Measurements from ENCODE around the gene NEU2.
"Not testable (repeated sequence)": the region's sequence is repeated elsewhere in the genome, so short reads cannot be mapped to it uniquely, and the experiment has no call there.

NEU2 gene

DNA sequence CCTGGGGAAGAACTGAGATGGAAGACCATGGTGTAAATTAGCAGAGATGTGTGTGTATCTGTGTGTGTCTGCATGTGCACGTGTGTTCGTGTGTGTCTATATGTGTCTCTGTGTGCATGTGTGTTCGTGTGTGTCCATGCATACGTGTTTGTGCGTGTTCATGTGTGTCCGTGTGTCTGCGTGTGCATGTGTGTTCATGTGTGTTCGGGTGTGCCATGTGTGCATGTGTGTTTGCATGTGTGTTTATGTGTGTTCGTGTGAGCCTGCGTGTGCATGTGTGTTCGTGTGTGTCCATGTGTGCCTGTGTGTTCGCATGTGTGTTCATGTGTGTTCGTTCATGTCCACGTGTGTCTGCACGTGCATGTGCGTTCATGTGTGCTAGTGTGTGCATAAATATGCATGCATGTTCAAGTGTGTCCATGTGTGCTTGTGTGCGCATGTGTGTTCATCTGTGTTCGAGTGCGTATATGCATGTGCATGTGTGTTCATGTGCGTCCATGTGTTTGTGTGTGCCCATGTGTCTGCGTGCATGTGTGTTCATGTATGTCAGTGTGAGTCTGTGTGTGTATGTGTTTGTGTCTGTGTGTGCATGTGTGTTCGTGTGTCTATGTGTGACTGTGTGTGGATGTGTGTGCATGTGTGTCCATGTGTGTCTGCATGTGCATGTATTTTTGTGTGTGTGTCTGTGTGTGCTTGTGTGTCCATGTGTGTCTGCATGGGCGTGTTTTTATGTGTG lies 3.1 kb downstream of the NEU2 start:
- DNase-seq (ENCODE audit: low spot score) = no peak

DNA sequence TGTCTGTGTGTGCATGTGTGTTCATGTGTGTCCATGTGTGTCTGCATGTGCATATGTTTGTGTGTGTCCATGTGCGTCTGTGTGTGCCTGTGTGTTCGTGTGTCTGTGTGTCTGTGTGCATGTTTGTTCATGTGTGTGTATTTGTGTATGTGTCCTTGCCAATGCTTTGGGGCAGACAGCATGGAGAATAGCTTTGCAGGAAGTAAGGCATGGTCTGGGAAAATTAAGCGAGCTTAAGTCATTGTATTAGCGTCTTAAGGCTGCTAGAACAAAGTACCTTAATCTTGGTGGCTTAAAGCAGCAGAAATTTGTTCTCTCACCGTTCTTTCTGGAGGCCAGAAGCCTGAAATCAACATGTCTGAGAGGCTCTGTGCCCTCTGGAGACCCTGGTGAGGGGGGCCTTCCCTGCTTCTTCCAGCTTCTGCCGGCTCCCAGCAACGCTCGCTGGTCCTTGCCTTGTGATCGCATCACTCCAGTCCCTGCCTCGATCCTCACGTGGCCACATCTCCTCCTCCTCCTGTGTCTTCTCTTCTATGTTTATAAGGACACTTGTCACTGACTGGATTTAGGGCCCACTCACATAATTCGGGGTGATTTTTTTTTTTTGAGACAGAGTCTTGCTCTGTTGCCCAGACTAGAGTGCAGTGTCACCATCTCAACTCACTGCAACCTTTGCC lies 3.8 kb downstream of the NEU2 start:
- no peak for DNase-seq (ENCODE audit: low spot score)

DNA sequence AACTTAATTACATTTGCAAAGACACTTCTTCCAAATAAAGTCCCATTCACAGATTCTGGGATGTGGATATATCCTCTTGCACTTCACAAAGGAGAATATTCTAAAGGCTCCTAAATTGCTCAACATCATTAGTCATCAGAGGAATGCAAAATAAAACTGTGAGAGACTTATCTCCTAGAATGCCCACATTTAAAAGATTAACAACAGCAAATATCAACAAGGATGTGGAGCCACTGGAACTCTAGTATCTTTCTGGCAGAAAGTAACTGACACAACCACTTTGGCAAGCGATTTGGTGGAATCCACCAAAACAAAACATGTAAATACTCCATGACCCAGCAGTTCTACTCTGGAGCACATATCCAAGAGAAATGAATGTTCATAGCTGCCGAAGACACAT lies 4.6 kb downstream of the NEU2 start:
- no peak for DNase-seq (ENCODE audit: low spot score)

DNA sequence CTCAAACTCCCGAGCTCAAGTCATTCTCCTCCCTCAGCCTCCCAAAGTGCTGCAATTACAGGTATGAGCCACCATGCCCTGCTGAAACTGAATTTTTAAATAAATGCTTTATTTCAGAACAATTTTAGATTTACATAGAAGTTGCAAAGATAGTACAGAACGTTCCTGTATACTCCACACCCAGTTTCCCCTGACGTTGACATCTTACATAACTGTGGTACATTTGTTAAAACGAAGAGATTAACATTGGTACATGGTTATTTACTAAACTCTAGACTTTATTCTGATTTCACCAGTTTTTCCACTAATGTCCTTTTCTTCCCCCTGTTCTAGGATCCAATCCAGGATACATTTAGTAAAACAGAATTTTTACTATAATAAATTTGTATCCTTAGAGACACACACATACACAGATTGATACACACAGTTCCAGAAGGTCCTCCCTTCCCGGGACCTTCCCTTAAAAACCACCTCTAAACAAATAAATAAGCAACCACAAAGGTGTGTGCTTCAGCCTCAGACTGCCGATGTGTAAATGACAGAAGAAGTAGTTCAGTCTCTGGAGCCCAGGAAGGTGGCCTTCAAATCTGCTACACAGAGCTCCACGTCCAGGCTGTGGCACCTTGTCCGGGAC lies 6.9 kb downstream of the NEU2 start:
- DNase-seq (ENCODE audit: low spot score) = no peak

DNA sequence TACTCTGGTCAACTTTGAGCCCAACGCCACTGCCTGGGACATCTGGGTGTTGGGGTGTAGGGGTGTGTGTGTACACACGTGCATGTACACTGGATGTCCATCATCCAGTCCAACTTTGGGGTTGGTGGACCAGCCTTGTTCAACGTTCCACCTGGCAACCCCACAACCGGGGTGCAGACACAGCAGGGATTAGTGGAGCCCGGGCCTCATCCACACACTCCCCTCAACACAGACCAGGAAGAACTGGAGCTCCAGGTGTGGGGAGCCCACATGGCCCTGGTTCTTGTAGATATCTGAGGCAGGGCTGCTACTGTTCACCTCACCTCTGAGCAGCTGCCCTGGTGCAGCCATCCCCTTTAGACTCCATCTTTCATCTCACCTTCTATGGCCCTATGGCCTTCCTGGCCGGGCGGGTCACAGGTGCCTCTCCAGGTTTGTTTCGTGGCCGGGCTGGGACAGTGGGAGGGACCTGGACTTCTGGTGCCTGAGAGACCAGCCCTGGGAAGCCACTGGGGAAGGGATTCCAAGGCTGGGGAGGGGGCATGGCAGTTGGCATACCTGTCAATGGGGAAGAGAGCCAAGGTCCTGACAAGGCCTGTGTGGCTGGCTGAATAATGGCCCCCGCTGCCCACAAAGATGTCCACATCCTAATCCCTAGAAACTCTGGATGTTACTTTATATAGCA lies 7.5 kb downstream of the NEU2 start:
- no peak for DNase-seq (ENCODE audit: low spot score)

DNA sequence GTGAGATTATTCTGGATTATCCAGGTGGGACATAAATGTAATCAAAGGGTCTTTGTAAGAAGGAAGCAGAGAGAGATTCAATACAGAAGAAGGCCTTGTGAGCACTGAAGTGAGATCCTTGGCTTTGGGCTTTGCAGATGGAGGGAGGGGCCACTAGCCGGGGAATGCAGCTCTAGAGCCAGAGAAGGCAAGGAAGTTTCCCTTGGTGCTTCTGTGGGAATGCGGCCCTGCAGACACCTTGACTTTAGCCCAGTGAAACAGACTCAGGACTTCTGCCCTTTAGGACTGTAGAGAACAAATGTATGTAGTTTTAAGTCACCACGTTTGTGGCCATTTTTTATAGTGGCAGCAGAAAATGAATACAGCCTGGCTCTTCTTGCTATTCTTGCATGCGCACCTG lies 8.1 kb downstream of the NEU2 start:
- DNase-seq (ENCODE audit: low spot score) = no peak

DNA sequence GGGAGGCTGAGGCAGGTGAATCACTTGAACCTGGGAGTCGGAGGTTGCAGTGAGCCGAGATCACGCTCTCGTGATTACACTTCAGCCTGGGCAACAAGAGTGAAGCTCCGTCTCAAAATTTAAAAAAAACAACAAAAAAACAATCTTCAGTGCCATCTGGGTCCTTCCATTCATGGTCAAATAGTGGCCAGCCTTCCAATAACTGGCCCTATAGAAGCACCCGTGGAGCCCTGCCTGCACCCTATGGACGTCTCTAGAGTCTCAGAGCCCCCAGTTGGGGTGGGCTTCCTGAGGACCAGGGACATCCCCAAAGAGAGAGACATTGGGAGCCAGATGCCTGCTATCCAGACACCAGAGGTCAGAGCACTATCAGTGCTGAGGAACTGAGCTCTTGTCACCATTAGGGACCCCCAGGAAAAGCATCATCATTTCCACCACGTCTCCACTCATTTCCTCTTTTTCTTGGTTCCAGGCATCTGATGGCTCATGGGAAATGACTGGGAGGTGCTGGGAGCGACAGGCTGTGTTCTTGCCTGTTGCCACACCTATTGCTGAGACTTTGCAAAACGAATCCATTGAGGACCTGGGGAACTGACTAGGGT lies 9.4 kb downstream of the NEU2 start:
- DNase-seq (ENCODE audit: low spot score) = no peak

DNA sequence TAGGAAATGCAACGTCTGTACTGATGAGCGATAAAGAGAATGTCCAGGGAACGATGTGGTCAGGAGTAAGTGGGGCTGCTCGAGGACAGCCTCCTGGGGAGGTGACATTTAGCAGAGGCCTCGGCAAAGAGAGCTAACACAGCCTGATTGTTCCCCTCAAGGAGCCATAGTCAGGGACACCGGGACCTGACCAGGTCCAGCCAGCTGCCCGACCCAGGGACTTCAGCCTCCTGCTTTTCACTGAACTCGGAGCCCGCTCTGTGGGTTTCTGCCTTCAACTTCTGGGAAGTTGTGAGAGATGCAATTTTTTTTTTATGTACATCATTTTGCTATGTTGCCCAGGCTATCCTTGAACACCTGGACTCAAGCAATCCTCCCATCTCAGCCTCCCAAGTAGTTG lies 10.1 kb downstream of the NEU2 start:
- DNase-seq (ENCODE audit: low spot score) = no peak

DNA sequence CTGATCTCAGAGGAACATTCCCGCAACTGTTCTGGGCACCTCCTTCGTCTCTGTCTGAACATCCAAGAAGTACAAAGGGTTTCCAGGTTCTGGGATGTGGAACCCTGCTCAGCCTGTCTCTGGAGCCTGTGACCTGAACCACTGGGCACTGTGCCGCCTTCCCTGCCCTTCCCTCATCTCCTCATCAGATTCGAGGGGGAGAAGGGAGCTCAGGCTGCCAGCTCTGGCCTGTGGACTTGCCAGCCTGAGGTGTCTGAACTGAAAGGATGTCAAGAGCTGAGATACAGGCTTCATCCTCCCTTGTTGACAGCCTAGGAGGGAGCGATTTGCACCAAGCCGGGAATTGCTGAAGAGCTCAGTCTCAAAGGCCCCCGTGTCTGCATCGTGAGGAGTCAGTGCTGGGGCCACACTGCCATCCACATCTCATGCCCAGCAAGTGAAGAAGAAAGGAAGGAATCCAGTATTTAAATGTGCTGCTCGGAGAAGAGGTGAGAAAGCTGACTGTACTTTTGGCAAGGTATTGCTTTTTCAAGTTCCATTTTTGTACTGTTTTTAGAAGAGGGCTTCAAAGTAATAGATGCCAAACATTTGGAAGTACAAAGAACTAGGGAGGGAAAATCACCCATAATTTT lies 12.6 kb downstream of the NEU2 start:
- DNase-seq (ENCODE audit: low spot score) = no peak

DNA sequence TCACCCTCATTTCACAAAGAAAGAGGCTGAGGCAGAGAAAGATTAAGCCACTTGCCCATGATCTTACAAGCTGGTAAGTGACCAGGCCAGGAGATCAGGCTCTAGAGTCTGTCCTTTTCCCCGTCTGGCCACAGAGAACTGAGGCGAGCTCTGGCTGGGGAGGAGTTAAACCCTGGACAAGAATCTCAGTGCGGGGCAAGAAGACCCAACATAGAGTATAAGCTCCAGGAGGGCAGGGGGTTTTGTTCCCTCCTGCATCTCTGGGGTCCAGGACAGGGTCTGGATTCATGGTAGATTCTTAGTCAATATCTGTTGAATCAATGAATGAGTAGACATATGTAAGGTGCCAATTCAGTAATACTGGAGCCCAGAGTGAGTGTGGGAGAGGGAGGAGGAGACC lies 14.7 kb downstream of the NEU2 start:
- no peak for DNase-seq (ENCODE audit: low spot score)

DNA sequence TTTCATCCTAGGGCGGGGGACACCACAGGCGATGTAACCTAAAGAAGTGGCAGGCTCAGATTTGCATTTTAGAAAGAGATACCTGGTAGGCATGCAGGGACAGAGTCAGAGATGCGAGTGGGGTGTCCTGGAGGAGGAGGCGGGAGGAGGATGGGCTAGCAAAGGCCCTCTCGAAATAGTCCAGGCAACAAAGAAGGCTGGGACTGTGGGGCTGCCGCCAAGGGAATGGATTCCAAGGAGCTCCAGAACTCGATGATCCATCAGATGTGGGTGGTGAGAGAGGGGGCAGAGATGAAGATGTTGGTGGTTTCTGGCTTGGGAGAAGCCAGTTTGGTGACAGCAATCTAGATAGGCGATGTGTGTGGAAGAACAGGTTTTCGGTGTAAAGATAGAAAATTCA lies 15.2 kb downstream of the NEU2 start:
- no peak for DNase-seq (ENCODE audit: low spot score)

DNA sequence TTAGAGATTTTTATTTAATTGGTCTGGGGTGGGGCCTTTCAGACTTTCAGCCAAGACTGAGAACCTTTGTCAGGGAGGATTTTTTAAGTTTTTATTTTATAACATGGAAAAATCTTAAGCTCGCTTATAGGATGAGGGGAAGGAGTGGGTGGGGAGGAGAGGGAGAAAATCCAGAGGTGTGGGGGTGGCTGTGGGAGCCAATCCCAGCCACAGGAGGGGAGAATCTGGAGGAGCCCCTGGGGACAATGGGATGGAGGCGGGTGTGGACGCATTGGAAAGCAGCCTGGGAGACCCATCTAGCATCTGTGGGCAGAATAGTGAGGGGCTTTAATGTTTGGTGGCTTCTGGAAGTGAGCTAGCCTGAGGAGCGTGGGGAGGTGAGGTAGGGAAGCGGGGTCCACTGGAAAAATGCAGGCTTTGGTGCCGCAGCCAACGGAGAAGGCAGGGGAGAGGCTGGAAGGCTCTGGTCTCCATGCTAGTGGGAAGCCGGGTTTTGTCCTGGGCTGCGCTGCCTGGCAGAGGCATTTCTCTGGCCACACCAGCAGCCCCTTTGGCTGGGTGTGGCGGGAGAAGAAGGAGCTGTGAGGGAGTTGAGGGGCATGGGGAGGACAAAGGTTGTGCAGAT lies 16.2 kb downstream of the NEU2 start:
- no peak for DNase-seq (ENCODE audit: low spot score)

DNA sequence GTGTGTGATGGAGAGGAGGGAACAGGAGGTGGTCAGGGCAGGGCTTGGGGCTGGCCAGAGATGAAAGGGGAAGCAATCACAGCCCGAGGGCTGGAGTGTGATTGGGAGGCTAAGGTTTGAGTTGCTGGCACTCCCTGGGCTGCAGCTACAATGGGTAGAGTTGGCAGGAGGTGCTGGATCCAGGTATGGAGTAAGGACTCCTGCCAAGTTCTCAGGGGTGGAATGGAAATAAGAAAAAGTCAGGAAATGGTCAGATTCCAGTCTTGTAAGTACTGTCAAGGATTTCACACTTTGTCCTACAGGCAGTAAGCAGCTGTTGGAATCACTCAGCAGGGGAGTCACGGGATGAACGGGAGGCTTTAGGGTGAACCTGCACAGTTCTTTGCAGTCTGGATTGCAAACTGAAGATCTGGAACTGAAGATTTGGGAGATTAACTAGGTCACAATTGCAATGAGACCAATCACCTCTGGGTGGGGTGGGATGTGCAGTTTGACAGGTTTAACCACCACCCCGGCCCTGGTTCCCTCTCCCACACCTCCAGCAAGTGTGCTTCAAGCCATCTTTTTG lies 16.8 kb downstream of the NEU2 start:
- DNase-seq (ENCODE audit: low spot score) = no peak

DNA sequence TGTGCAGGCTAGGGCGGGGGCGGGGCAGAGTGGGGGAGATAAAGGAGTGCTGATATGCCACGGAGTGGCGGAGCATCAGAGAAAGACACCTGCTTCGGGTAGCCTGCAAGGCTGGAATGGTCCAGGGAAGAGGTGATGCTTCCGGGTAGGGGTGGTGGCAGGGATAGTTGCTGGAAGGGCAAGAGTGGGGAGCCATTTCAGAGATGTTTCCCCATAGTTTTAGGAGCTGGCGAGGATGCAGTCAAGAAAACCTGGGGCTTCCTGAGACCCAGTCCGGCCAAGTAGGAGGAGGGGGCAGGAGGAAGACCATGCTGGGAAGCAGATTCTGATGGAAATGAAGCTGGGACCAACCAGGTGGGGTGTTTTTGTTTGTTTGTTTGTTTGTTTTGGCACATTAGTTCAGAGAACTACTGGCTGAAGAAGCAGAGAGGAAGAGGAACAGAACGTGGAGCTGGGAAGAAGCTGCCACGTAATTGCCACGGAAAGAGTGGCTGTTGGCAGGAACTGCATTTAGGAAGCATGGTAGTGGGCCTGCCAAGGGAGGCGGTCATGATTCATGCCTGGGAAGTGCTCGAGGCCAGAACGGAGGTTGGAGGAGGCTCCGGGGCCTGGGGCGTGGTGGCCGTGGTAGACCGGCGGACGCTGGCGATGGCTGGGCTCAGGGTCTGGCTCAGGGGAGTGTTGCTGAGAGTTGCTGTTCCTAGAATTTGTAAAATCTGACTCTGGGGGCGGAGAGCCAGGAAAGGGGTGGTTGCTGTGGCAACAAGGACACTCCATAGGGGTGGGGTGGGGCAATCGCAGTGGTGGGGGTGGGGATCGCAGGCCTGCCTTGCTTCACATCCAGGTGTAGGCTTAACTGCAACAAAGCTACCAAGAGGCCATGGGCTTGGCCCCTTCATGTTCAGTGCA lies 19.0 kb downstream of the NEU2 start:
- DNase-seq (ENCODE audit: low spot score) = peak; percentile 53

DNA sequence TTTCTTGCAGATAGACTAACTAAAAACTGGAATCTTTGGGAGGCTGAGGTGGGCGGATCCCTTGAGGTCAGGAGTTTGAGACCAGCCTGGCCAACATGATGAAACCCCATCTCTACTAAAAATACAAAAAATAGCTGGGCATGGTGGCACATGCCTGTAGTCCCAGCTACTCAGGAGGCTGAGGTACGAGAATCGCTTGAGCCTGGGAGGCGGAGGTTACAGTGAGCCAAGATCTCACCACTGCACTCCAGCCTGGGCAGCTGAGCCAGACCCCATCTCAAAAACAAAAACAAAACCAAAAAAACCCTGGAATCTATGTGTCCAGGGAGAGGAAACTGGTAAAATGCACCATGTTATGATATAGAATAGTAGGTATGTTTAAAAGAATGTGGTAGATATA lies 20.0 kb downstream of the NEU2 start:
- DNase-seq (ENCODE audit: low spot score) = not testable (repeated sequence)

DNA sequence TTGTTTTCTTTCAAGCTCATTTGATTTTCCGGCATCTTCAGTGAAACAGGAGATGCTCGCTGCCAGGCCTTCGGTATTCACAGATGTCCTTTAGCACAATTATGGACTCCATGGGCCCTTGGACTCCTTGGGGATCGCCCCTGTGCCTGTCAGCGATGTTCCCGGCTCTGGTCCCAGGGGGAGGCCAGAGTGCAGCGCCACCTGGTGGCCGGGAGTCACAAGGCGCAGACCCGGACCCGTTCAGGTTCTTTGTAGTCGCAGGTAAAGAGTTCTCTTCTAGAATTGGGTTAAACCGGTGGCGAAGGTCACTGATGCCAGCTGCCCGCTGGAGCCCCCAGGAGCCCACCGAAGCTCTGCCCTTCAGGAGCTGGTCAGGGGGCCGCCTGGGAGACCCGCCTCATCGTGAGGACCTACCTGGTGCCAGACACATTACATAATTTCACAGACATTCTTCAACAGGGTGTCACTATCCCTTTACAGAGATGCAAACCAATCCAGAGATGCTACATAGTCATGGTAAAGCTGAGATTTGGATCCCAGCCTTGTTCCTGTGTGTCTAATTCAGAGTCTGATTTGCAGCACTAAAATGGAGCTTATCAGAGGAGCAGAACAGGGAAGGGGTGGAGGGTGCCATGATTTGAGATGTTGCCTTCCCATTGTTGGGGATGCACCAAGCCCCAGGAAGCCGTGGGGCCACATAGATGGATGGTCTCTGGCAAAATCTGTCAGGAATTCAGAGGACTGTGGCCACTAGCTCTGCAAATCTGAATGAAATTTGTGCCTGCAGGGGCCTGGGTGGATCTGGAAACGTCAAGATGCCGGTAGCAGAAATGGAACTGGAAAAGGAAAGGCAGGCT lies 21.7 kb downstream of the NEU2 start:
- peak; percentile 77 for DNase-seq (ENCODE audit: low spot score)

DNA sequence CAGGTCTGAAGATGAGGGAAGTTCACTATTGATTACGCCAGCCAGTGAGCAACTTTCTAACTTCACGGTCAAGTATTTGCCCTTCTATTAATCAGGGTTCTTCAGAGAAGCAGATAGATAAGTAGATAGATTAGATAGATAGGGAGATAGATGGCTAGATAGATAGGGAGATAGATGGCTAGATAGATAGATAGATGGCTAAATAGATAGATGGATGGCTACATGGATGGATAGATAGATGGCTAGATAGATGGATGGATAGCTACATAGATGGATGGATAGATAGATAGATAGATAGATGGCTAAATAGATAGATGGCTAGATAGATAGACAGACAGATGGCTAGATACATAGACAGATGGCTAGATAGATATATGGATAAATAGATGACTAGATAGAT lies 22.9 kb downstream of the NEU2 start:
- no peak for DNase-seq (ENCODE audit: low spot score)

DNA sequence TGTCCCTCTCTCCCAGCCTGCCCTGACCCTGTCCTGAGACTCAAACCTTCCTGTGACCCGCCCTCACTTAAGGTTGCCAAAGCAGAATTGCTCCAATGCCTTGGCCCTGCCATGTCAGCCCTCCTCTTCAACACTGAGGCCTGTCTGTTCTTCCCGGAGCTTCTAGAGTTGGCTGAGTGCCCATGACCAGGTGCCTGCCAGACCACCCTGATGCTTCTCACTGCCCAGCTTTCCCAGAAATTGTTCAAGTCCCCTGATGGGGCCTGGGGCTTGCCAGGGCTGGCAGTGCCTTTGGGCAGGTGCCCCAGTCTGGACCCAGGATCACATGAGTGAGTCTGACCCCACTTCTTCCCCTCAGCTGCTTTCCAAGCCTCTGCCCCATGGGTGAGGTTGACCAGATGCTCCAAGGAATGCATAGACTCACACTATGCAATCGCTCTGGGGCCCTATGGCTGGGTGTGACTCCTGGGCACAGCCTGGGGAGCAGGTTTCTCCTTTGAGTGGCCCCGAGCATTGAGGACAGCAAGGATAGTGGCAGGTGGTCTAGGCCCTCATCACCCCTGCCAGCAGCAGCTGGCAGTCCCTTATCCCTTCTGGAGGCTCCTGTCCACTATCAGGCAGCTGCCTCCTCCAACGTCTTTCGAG lies 24.6 kb downstream of the NEU2 start:
- DNase-seq (ENCODE audit: low spot score) = no peak

Data from AG08395 (cell line).